ENCODE measurements around the gene RIMS1. TPM values are rescaled to one million over a fixed set of nuclear protein-coding genes. Genes with fewer than 3 reads are reported as not detected.
"Not testable (repeated sequence)": the region's sequence is repeated elsewhere in the genome, so short reads cannot be mapped to it uniquely, and the experiment has no call there.

The RIMS1 gene
- total RNA-seq, 3 donors from 2014 or later, result not detected

DNA sequence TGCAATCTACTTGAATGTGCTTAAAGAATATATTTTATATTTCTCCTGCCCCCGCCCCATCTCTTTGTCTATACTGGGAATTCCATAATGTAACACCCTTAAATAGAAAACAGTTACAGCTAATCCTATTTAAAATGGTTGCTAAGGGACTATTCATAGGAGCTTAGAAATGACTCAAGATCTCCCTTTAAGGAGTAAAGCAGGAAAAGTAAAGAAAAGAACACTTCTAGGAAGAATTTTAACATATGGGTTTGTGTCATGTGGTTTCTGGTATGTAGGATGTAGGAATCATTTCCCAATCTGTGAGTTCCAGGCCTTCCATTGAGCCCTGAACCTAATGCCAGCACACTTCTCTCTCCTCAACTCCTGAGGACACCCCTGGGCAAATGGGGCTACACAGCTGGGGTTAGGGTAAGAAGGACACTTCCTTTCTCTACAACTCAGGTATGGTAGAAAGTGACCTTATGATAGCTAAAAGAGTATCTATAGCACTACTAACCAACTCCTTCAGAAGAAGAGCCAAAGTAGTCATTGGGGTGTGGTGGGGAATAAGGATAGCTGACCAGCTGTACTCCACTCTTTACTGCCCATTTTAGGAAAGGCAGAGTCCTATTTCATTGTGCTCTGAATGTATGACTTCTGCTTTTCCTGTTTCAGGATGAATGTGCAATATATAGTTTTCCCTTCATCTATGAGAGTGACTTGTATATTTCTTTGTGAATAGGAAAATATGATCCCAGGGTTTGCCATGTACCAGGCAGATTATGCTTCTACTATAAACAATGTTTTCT is 27.3 kb downstream of the RIMS1 start:
- H3K4me3 Mint-ChIP-seq, result no peak overlapping the region
- H3K4me1 Mint-ChIP-seq (ENCODE audit: low read depth), result no peaks in the 10 kb centered on the region
- H3K36me3 Mint-ChIP-seq (ENCODE audit: insufficient read depth), result no peaks in the 10 kb centered on the region
- DNase-seq, result no peak
- no peaks in the 10 kb centered on the region for H3K9me3 Mint-ChIP-seq
- H3K27me3 Mint-ChIP-seq (ENCODE audit: low read depth), result no peaks in the 10 kb centered on the region
- no peak for ATAC-seq

DNA sequence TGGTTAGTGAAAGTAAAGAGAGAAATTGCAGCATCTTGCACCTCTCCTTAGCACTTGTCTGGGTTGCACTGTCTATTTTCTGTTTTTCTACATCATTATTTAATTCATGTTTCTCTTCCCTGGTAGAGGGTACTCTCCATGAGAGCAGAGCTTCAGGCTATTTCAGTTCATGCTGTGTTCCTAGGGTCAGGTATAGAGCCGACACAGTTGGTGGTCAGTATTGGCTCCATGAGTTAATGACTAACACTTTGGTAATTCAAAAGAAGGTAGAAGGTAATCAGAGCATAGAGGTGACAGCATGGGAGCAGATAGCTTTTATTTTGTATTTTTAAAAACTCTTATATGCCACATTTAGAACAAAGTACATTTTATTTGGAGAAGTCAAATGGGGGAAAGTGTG is 42.7 kb downstream of the RIMS1 start:
- Mint-ChIP-seq H3K36me3 (ENCODE audit: insufficient read depth) (no peaks in the 10 kb centered on the region), H3K4me3 (no peak overlapping the region), H3K4me1 (ENCODE audit: low read depth) (no peaks in the 10 kb centered on the region), H3K27me3 (ENCODE audit: low read depth) (no peaks in the 10 kb centered on the region), H3K9me3 (peaks cover 2% of the 10 kb centered on the region)
- DNase-seq (no peak), ATAC-seq (no peak)

DNA sequence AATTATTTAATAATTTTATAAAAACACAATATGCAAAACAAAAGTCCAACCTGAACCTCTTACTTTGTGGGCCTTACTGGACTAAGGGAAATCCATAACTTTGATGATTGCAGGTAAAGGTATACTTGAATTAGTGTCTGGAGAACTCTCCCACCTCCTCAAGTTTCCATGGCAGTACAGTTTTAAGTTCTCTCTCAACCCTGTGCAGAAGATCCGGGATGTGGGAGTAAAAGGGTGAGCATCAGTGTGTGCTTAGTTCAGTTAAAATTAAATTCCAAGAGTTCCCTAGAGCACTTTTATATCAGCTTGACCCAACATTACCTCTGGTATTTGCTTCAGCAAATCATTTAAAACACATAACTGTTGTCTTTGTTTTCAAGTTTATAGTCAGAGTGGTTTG is 47.5 kb downstream of the RIMS1 start:
- Mint-ChIP-seq H3K9me3 (peaks cover 3% of the 10 kb centered on the region), H3K27me3 (ENCODE audit: low read depth) (no peaks in the 10 kb centered on the region), H3K4me3 (no peak overlapping the region), H3K36me3 (ENCODE audit: insufficient read depth) (no peaks in the 10 kb centered on the region), H3K4me1 (ENCODE audit: low read depth) (no peaks in the 10 kb centered on the region)
- ATAC-seq (no peak), DNase-seq (no peak)

DNA sequence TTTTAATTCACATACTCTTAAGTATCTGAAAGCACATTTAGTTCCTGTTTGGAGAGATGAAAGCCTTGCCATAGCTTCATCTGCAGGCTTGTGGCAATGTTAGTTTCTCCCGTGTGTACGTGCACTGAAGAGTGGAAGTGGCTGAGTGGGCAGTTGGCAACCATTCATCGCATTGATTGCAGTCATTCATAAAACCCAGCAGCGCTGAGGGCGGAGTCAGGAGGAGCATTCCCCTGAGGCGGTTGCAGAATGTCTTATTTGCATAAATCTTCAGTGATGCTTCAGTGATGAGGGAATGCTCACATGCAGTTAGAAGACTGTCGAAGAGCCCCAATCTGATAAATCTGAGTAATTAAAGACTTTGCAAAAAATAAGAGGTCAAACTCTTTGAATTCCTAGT is 79.1 kb downstream of the RIMS1 start:
- H3K36me3 Mint-ChIP-seq (ENCODE audit: insufficient read depth), result no peaks in the 10 kb centered on the region
- H3K27me3 Mint-ChIP-seq (ENCODE audit: low read depth), result no peaks in the 10 kb centered on the region
- no peak overlapping the region for H3K4me3 Mint-ChIP-seq
- ATAC-seq (no peak), DNase-seq (no peak)
- H3K9me3 Mint-ChIP-seq, result no peaks in the 10 kb centered on the region
- no peaks in the 10 kb centered on the region for H3K4me1 Mint-ChIP-seq (ENCODE audit: low read depth)

DNA sequence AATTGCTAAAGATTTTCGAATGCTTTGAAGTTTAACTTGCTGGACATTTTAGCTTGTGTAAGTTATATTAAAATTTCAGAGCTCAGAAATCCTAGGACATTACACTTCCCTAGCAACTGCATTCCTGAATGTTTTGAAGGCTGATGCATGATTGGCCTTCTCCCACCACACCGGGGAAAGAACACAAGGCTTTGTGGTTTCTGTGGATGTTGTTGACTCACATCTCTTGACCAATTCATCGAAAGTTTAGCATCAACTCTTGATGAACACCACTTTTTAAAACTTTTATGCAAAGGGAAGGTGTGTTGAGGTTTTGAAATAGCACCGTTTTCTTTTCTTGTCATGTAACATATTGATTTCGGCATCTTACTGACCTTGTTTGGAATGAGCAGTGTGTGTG is 81.1 kb downstream of the RIMS1 start:
- Mint-ChIP-seq H3K4me1 (ENCODE audit: low read depth) (no peaks in the 10 kb centered on the region), H3K36me3 (ENCODE audit: insufficient read depth) (no peaks in the 10 kb centered on the region), H3K27me3 (ENCODE audit: low read depth) (no peaks in the 10 kb centered on the region), H3K9me3 (peaks cover 5% of the 10 kb centered on the region), H3K4me3 (no peak overlapping the region)
- ATAC-seq (no peak), DNase-seq (no peak)

DNA sequence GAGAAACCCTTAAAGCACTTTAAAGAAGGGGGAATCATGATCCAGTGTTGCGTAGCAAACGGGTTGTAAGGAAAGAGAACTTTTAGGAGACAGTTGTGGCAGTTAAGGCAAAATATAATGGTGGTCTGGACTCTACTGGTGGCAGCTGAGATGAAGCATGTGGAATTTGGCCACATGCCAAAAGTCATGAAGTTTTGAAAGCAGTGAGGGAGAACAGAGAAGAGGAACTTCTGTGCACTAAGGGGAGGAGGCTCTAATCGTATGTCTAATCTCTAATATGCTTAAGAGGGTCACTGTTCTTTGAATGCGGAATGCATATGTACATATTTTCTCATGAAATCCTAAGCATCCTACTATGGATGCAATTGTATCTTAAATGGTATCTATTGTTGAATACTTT is 91.5 kb downstream of the RIMS1 start:
- Mint-ChIP-seq H3K9me3 (peaks cover 4% of the 10 kb centered on the region), H3K27me3 (ENCODE audit: low read depth) (no peaks in the 10 kb centered on the region), H3K36me3 (ENCODE audit: insufficient read depth) (no peaks in the 10 kb centered on the region), H3K4me1 (ENCODE audit: low read depth) (no peaks in the 10 kb centered on the region), H3K4me3 (no peak overlapping the region)
- no peak for DNase-seq
- ATAC-seq, result no peak

DNA sequence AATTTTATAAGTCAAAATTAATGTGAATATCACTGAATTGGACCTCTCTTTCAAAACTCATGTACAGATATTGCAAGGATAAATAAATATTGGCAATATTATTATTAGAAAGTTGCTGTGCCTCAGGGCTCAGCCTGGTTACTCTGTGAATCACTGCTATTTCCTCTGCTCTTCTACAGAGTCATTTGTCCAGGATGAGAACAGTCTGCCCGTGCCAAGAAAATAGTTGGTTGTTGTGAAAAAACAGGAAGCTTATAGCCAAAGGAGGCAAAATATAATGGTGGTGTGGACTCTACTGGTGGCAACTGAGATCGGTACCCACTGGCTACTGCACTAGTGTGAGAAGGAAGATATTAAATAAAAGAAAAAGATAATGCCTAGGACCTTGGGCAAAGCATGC is 93.6 kb downstream of the RIMS1 start:
- no peaks in the 10 kb centered on the region for H3K36me3 Mint-ChIP-seq (ENCODE audit: insufficient read depth)
- no peaks in the 10 kb centered on the region for H3K27me3 Mint-ChIP-seq (ENCODE audit: low read depth)
- no peaks in the 10 kb centered on the region for H3K9me3 Mint-ChIP-seq
- ATAC-seq (no peak), DNase-seq (no peak)
- no peaks in the 10 kb centered on the region for H3K4me1 Mint-ChIP-seq (ENCODE audit: low read depth)
- no peak overlapping the region for H3K4me3 Mint-ChIP-seq

DNA sequence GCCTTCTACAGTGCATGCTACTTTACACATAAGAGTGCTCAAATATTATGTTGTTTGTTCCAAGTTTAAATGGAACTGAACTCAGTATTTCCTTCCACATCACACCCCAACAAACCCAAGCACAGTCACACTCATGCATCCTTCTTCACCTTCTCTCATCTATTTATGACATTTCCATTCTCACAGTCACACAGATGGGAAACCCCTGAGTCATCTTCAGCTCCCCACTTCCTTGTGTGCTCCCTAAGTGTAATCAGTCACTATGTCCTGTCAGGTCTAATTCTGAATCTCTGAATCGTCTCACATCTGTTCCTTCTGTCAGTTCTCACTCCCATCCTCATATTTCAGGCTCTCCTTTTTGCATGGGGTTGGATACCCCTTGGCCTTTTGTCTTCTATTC is 96.0 kb downstream of the RIMS1 start:
- no peaks in the 10 kb centered on the region for H3K4me1 Mint-ChIP-seq (ENCODE audit: low read depth)
- H3K4me3 Mint-ChIP-seq, result no peak overlapping the region
- no peaks in the 10 kb centered on the region for H3K27me3 Mint-ChIP-seq (ENCODE audit: low read depth)
- no peak for DNase-seq
- no peak for ATAC-seq
- H3K9me3 Mint-ChIP-seq, result peaks cover 8% of the 10 kb centered on the region
- no peaks in the 10 kb centered on the region for H3K36me3 Mint-ChIP-seq (ENCODE audit: insufficient read depth)

DNA sequence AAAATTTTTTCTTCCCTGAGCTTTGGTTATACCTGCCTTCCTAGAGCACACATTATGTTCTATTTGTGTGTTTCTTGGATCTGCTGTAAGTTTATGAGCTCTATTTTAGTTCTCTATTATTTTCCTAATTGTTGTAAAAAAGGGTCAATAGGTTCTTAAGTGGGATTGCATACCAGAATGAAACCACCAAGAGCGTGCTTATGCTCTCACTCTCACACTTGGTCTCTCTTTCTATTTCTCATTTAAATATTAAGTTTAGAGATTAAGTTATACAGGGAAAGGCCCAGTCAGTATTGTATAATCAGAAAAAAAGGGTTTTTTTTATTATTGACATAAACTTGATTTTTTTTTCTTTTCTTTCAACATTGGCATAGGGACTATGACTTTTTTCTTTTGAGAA is 96.8 kb downstream of the RIMS1 start:
- DNase-seq (no peak), ATAC-seq (no peak)
- no peaks in the 10 kb centered on the region for H3K4me1 Mint-ChIP-seq (ENCODE audit: low read depth)
- no peaks in the 10 kb centered on the region for H3K27me3 Mint-ChIP-seq (ENCODE audit: low read depth)
- H3K36me3 Mint-ChIP-seq (ENCODE audit: insufficient read depth), result no peaks in the 10 kb centered on the region
- H3K4me3 Mint-ChIP-seq, result no peak overlapping the region
- peaks cover 8% of the 10 kb centered on the region for H3K9me3 Mint-ChIP-seq

DNA sequence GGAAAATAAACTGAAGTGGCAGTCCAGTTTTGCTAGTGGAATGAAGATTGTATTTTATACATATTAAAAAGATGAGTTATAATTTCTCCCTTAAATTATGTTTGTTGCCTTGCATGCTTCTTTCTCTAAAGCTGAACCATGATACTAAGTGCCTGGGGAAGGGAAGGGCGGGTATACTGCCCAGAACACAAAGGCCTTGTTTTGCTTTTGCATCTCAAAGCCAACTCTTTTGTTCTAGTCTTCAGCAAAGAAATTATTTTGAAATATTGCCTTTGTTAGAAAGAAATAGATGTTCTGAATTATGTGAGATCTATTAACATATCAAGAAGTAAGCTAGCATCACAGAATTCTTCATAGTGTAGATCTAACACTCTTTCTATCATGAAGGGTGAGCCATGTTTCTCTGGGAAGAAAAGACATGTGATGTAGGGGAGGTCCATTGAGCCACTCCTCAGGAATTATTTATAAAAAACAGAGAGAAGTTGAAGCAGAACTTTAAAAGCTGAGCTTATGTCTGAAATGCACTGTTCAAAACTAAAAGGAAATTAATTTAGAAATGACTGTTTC is 108.4 kb downstream of the RIMS1 start:
- ATAC-seq (no peak), DNase-seq (no peak)
- Mint-ChIP-seq H3K27me3 (ENCODE audit: low read depth) (no peaks in the 10 kb centered on the region), H3K4me1 (ENCODE audit: low read depth) (no peaks in the 10 kb centered on the region), H3K4me3 (no peak overlapping the region), H3K36me3 (ENCODE audit: insufficient read depth) (no peaks in the 10 kb centered on the region), H3K9me3 (peaks cover 1% of the 10 kb centered on the region)

DNA sequence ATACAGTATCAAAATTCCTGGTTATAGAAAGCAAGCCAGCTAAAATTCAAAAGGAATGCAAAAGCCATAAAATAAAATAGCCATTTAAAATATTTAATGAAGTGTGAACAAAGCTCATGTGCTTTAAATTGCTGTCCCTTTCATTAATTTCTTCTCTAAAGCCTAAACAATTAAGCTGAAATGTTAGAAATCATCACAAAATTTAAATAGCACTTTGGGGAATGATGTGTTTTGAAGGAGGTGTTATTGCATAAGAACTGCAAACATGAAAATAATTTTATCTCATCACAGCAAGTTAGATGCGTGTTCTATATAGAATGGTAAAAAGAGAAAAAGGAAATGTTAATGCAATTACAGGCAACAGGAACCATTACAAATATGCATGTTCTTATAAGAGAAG is 111.0 kb downstream of the RIMS1 start:
- Mint-ChIP-seq H3K4me3 (no peak overlapping the region), H3K36me3 (ENCODE audit: insufficient read depth) (no peaks in the 10 kb centered on the region), H3K4me1 (ENCODE audit: low read depth) (no peaks in the 10 kb centered on the region), H3K9me3 (peaks cover 7% of the 10 kb centered on the region), H3K27me3 (ENCODE audit: low read depth) (no peaks in the 10 kb centered on the region)
- ATAC-seq (no peak), DNase-seq (no peak)

DNA sequence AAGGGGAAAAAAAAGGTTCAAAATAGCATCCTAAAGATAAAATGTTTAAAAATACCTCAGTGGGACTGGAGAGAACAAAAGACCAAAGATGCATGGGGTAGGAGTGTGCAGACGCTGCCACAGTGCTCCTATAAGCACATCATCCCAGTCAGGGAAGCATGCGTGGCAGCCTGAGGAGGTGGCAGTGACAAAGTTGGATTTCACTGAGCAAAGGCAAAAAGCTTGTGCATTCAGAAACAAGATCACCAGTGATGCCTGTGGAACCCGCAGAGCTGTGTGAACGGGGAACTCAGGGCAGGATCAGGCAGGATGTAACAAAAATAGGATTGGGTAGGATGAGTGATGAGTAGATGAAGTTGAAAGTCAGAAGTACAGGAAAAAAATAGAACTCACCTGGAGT is 116.1 kb downstream of the RIMS1 start:
- H3K9me3 Mint-ChIP-seq, result peaks cover 7% of the 10 kb centered on the region

DNA sequence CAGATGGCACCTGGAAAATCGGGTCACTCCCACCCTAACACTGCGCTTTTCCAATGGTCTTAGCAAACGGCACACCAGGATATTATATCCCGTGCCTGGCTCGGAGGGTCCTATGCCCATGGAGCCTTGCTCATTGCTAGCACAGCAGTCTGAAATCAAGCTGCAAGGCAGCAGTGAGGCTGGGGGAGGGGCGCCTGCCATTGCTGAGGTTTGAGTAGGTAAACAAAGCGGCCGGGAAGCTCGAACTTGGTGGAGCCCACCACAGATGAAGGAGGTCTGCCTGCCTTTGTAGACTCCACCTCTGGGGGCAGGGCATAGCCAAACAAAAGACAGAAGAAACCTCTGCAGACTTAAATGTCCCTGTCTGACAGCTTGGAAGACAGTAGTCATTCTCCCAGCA is 120.2 kb downstream of the RIMS1 start:
- not testable (repeated sequence) for ATAC-seq, DNase-seq, H3K9me3 Mint-ChIP-seq

More for the DNA sequence above, 116.1 kb downstream of the RIMS1 start:
- Mint-ChIP-seq H3K27me3 (ENCODE audit: low read depth) (no peaks in the 10 kb centered on the region), H3K4me3 (no peak overlapping the region), H3K36me3 (ENCODE audit: insufficient read depth) (no peaks in the 10 kb centered on the region), H3K4me1 (ENCODE audit: low read depth) (no peaks in the 10 kb centered on the region)
- no peak for DNase-seq
- no peak for ATAC-seq

DNA sequence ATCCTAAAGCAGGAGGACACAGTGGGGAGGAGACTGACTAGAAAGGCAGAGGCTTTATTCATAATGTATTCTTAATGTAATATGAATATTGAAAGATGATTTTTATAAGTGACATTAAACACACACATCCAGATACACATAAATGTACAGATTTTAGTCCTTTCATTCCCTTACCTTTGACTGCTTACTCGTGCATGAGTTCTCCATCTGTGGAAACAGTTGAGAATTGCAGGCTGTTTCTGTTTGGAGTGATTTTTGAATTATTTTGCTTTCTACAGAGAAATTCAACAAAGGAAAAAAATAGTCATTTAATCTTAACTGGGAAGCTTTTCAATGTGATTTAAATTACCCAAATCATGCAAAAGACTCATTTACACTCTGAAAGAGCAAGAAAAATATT is 136.5 kb downstream of the RIMS1 start:
- ATAC-seq (no peak), DNase-seq (no peak)
- no peaks in the 10 kb centered on the region for H3K36me3 Mint-ChIP-seq (ENCODE audit: insufficient read depth)
- no peaks in the 10 kb centered on the region for H3K4me1 Mint-ChIP-seq (ENCODE audit: low read depth)
- H3K27me3 Mint-ChIP-seq (ENCODE audit: low read depth), result no peaks in the 10 kb centered on the region
- H3K4me3 Mint-ChIP-seq, result no peak overlapping the region
- H3K9me3 Mint-ChIP-seq, result peaks cover 4% of the 10 kb centered on the region

More for the DNA sequence above, 120.2 kb downstream of the RIMS1 start:
- not testable (repeated sequence) for H3K36me3 Mint-ChIP-seq (ENCODE audit: insufficient read depth); H3K4me3 Mint-ChIP-seq; H3K27me3 Mint-ChIP-seq (ENCODE audit: low read depth); H3K4me1 Mint-ChIP-seq (ENCODE audit: low read depth)

DNA sequence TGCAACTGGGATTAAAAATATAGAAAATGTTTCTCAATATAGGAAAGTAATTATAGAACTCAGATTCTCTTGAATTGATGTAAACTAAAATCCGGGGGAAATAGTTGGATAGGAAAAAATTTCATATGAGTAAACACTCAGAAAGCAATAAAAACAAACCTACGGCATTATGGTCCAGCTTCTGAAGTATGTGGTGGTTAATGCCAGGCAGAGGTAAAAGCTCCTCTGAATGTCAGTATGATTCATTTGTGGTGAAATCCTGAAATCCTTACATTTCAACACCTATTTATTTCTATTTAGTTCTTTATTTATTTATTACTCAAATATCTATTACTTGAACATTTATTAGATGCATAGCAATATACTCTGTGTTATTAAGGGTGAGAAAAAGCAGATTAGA is 145.1 kb downstream of the RIMS1 start:
- H3K4me3 Mint-ChIP-seq, result no peak overlapping the region
- no peak for ATAC-seq
- H3K4me1 Mint-ChIP-seq (ENCODE audit: low read depth), result no peaks in the 10 kb centered on the region
- no peaks in the 10 kb centered on the region for H3K27me3 Mint-ChIP-seq (ENCODE audit: low read depth)
- H3K36me3 Mint-ChIP-seq (ENCODE audit: insufficient read depth), result no peaks in the 10 kb centered on the region
- no peak for DNase-seq
- no peaks in the 10 kb centered on the region for H3K9me3 Mint-ChIP-seq

All from activated T-cell treated with anti-CD3 and anti-CD28 coated beads, Interleukin-2, amount 50 U/mL, for 4 hours (primary cell).